OCI-LY1 (cell line): ENCODE data around the gene TEX30.

Experiments used
- H2AFZ ChIP-seq: fragments of 200-600 bp; sonication (generic), shearing (Covaris generic); 2 replicates; pipeline ENCODE4 v1.6.0; 2014; ENCODE audit warnings: antibody characterized with exemption, mild to moderate bottlenecking, low read length
- H3F3A ChIP-seq: fragments of 200-600 bp; sonication (generic), shearing (Covaris generic); 2 replicates; pipeline ENCODE4 v1.6.0; 2014; ENCODE audit warnings: mild to moderate bottlenecking, antibody characterized with exemption, low read length, moderate library complexity; ENCODE audit not compliant: insufficient read depth
- H3K27ac ChIP-seq: fragments of 200-600 bp; sonication (generic); 2 replicates; pipeline ENCODE4 v1.5.1; 2014; ENCODE audit warnings: low read length, mixed run types, mild to moderate bottlenecking, low read depth; ENCODE audit not compliant: poor library complexity, severe bottlenecking
- H3K27me3 ChIP-seq: fragments of 200-600 bp; sonication (generic); 2 replicates; pipeline ENCODE4 v1.6.0; 2014; ENCODE audit warnings: antibody characterized with exemption, mild to moderate bottlenecking, low read length, moderate library complexity; ENCODE audit not compliant: insufficient read depth
- H3K36me3 ChIP-seq: fragments of 200-600 bp; sonication (generic); 2 replicates; pipeline ENCODE4 v1.6.1; 2014; ENCODE audit warnings: mild to moderate bottlenecking, antibody characterized with exemption, low read length, moderate library complexity, mixed read lengths; ENCODE audit not compliant: insufficient read depth
- H3K4me1 ChIP-seq: fragments of 200-600 bp; sonication (generic); 2 replicates; pipeline ENCODE4 v1.5.1; 2014; ENCODE audit warnings: mild to moderate bottlenecking, low read length, moderate library complexity; ENCODE audit not compliant: insufficient read depth, severe bottlenecking
- H3K4me2 ChIP-seq: fragments of 200-600 bp; sonication (generic), shearing (Covaris generic); 2 replicates; pipeline ENCODE4 v1.6.1; 2014; ENCODE audit warnings: low read length
- H3K4me3 ChIP-seq: fragments of 200-600 bp; sonication (generic); 2 replicates; pipeline ENCODE4 v1.5.1; 2014; ENCODE audit warnings: low read length, low read depth, mild to moderate bottlenecking, mixed read lengths; ENCODE audit not compliant: poor library complexity, severe bottlenecking
- H3K79me2 ChIP-seq: fragments of 200-600 bp; shearing (Covaris generic); 2 replicates; pipeline ENCODE4 v1.6.1; 2016; ENCODE audit warnings: mixed run types, low read length, mixed read lengths; ENCODE audit not compliant: insufficient read depth
- H3K9ac ChIP-seq: fragments of 200-600 bp; sonication (generic), shearing (Covaris generic); 2 replicates; pipeline ENCODE4 v1.6.1; 2014; ENCODE audit warnings: mild to moderate bottlenecking, low read length, mixed read lengths
- H3K9me2 ChIP-seq: fragments of 200-600 bp; sonication (generic), shearing (Covaris generic); 2 replicates; pipeline ENCODE4 v1.6.1; 2014; ENCODE audit warnings: low read depth, mild to moderate bottlenecking, low read length, mixed read lengths
- H3K9me3 ChIP-seq: fragments of 200-600 bp; shearing (Covaris generic); 2 replicates; pipeline ENCODE4 v1.6.1; 2014; ENCODE audit warnings: low read length, mixed read lengths
- H4K20me1 ChIP-seq: fragments of 200-600 bp; sonication (generic), shearing (Covaris generic); 2 replicates; pipeline ENCODE4 v1.6.0; 2016; ENCODE audit warnings: mild to moderate bottlenecking, low read length; ENCODE audit not compliant: insufficient read depth
- CTCF ChIP-seq: fragments of 200-600 bp; sonication (generic), shearing (Covaris generic); IDR thresholded peaks from 2 replicates; pipeline ENCODE4 v1.5.1; 2017; ENCODE audit warnings: mild to moderate bottlenecking, antibody characterized with exemption, low read length, moderate library complexity, mixed read lengths
- EZH2 ChIP-seq: fragments of 200-600 bp; sonication (generic), shearing (Covaris generic); IDR thresholded peaks from 2 replicates; pipeline ENCODE4 v1.8.0; 2017; ENCODE audit warnings: borderline replicate concordance, mixed run types, mild to moderate bottlenecking, antibody characterized with exemption, low read length, moderate library complexity, mixed read lengths

TEX30 gene

GRCh38 chr13:102774591-102775520 is 1.3 kb upstream of the TEX30 start:
- peaks cover under 1% of the 10 kb centered on the region; the same call in 1 of the 2 replicates for H3K36me3 ChIP-seq
- no peak overlapping the region for H3K9ac ChIP-seq
- H3K27ac ChIP-seq = no peak overlapping the region
- H3K4me2 ChIP-seq = no peak overlapping the region
- H3F3A ChIP-seq = no peaks in the 10 kb centered on the region
- no peak overlapping the region for H3K4me3 ChIP-seq
- TF ChIP-seq CTCF (no peak), EZH2 (no peak)
- H2AFZ ChIP-seq = peak overlapping the region; percentile 73
- peaks cover 5% of the 10 kb centered on the region; the same call in 1 of the 2 replicates for H3K79me2 ChIP-seq
- H3K9me3 ChIP-seq = no peaks in the 10 kb centered on the region
- peaks cover 37% of the 10 kb centered on the region for H3K4me1 ChIP-seq
- H3K27me3 ChIP-seq = no peaks in the 10 kb centered on the region
- no peaks in the 10 kb centered on the region for H4K20me1 ChIP-seq
- no peaks in the 10 kb centered on the region for H3K9me2 ChIP-seq

GRCh38 chr13:102774214-102774568 is 605 bp upstream of the TEX30 start:
- Histone ChIP-seq H3K4me1 (peaks cover 38% of the 10 kb centered on the region), H3F3A (no peaks in the 10 kb centered on the region), H3K4me3 (peak overlapping the region; percentile 81), H3K36me3 (peaks cover 4% of the 10 kb centered on the region; the same call in 1 of the 2 replicates), H2AFZ (no peak overlapping the region), H3K27ac (peak overlapping the region; percentile 29), H3K27me3 (no peaks in the 10 kb centered on the region), H3K79me2 (peaks cover 5% of the 10 kb centered on the region; the same call in 1 of the 2 replicates), H3K4me2 (peak overlapping the region; percentile 83), H3K9me3 (no peaks in the 10 kb centered on the region), H3K9ac (peak overlapping the region; percentile 86; the same call in 1 of the 2 replicates), H4K20me1 (no peaks in the 10 kb centered on the region), H3K9me2 (no peaks in the 10 kb centered on the region)
- TF ChIP-seq CTCF (no peak), EZH2 (no peak)

GRCh38 chr13:102772042-102772425 is 1.6 kb downstream of the TEX30 start:
- Histone ChIP-seq H3K27me3 (no peaks in the 10 kb centered on the region), H3K4me1 (peaks cover 38% of the 10 kb centered on the region), H3F3A (no peaks in the 10 kb centered on the region), H3K4me3 (peak overlapping the region; percentile 81), H3K9me2 (no peaks in the 10 kb centered on the region), H4K20me1 (no peaks in the 10 kb centered on the region), H3K9ac (peak overlapping the region; percentile 86; the same call in 1 of the 2 replicates), H2AFZ (no peak overlapping the region), H3K36me3 (peaks cover 16% of the 10 kb centered on the region), H3K4me2 (peak overlapping the region; percentile 83), H3K27ac (no peak overlapping the region), H3K79me2 (peaks cover 5% of the 10 kb centered on the region; the same call in 1 of the 2 replicates), H3K9me3 (no peaks in the 10 kb centered on the region)
- TF ChIP-seq CTCF (no peak), EZH2 (no peak)
